SK-N-SH (cell line): ENCODE measurements around the gene ELMO3. TPM values are rescaled to one million over a fixed set of nuclear protein-coding genes. Genes with fewer than 3 reads are reported as not detected.

Experiments
- CTCF ChIA-PET: fragments of 300-600, 350-600 bp; formaldehyde crosslinking; extraction: SDS; loops from one replicate; lab custom pipeline; 2021; lab: Yijun Ruan, JAX
- POLR2A ChIA-PET: fragments of 350-600 bp; sonication (Branson Sonifier 250); formaldehyde crosslinking; extraction: SDS; loops from one replicate; lab custom pipeline; 2020; ENCODE audit warnings: antibody characterized with exemption, inconsistent platforms; lab: Yijun Ruan, JAX
- DNase-seq: peaks from one replicate; pipeline ENCODE4 v3.0.0; 2012
- H2AFZ ChIP-seq: fragments of 200-600 bp; sonication (generic); 2 replicates; pipeline ENCODE4 v1.8.1; 2016; ENCODE audit warnings: antibody characterized with exemption, mild to moderate bottlenecking, low read depth
- H3F3A ChIP-seq: fragments of 200-600 bp; sonication (generic); replicated peaks from 2 replicates; pipeline ENCODE3; 2016; ENCODE audit warnings: antibody characterized with exemption, mild to moderate bottlenecking; ENCODE audit not compliant: insufficient read depth
- H3K27ac ChIP-seq, 2 experiments: fragments of 200-500 bp in 1 of 2; fragments of 200-600 bp in 1 of 2; sonication (Bioruptor generic) in 1 of 2; sonication (generic), shearing (Covaris generic) in 1 of 2; 2 replicates each; pipeline versions ENCODE4 v1.5.1 to v1.6.1; 2014 to 2016; ENCODE audit warnings: low read depth in 2 of 2, inconsistent platforms in 1 of 2, low read length in 1 of 2, mild to moderate bottlenecking in 1 of 2, mixed read lengths in 1 of 2
- H3K27me3 ChIP-seq: fragments of 200-600 bp; sonication (generic), shearing (Covaris generic); 2 replicates; pipeline ENCODE4 v1.6.1; 2016; ENCODE audit warnings: mixed run types; ENCODE audit not compliant: insufficient read depth
- H3K36me3 ChIP-seq, 2 experiments: fragments of 200-500 bp in 1 of 2; fragments of 200-600 bp in 1 of 2; sonication (Bioruptor generic) in 1 of 2; sonication (generic) in 1 of 2; replicated peaks in 1 of 2; 2 replicates each; pipeline versions ENCODE3 to v1.5.1; 2014 to 2016; ENCODE audit warnings: low read length in 1 of 2, mild to moderate bottlenecking in 1 of 2; ENCODE audit not compliant: insufficient read depth in 2 of 2, control insufficient read depth in 1 of 2
- H3K4me1 ChIP-seq, 2 experiments: fragments of 200-500 bp in 1 of 2; fragments of 200-600 bp in 1 of 2; sonication (Bioruptor generic) in 1 of 2; sonication (generic), shearing (Covaris generic) in 1 of 2; 2 replicates each; pipeline versions ENCODE4 v1.5.1 to v1.6.1; 2014 to 2016; ENCODE audit warnings: low read depth in 1 of 2, low read length in 1 of 2, mixed run types in 1 of 2; ENCODE audit not compliant: insufficient read depth in 2 of 2, control insufficient read depth in 1 of 2
- H3K4me2 ChIP-seq: fragments of 200-600 bp; sonication (generic), shearing (Covaris generic); 2 replicates; pipeline ENCODE4 v1.6.1; 2017; ENCODE audit warnings: mixed run types
- H3K4me3 ChIP-seq, 2 experiments: fragments of 200-500 bp in 1 of 2; fragments of 200-600 bp in 1 of 2; sonication (Bioruptor generic) in 1 of 2; sonication (generic), shearing (Covaris generic) in 1 of 2; 2 replicates each; pipeline versions ENCODE4 v1.5.1 to v1.8.1; 2014 to 2016; ENCODE audit warnings: low read depth in 2 of 2, inconsistent platforms in 1 of 2, low read length in 1 of 2, mild to moderate bottlenecking in 1 of 2, mixed read lengths in 1 of 2, moderate library complexity in 1 of 2
- H3K79me2 ChIP-seq: fragments of 200-600 bp; sonication (generic); 2 replicates; pipeline ENCODE4 v1.8.1; 2017; ENCODE audit warnings: mild to moderate bottlenecking; ENCODE audit not compliant: insufficient read depth
- H3K9ac ChIP-seq: fragments of 200-600 bp; sonication (generic); 2 replicates; pipeline ENCODE4 v1.6.1; 2017; ENCODE audit warnings: mixed run types
- H3K9me2 ChIP-seq: fragments of 200-600 bp; sonication (generic); 2 replicates; pipeline ENCODE4 v1.6.1; 2017; ENCODE audit warnings: mixed run types
- H3K9me3 ChIP-seq: fragments of 200-600 bp; sonication (generic); 2 replicates; pipeline ENCODE4 v1.6.1; 2017; ENCODE audit warnings: mixed run types, mild to moderate bottlenecking, moderate library complexity
- H4K20me1 ChIP-seq: fragments of 200-600 bp; sonication (generic); 2 replicates; pipeline ENCODE4 v1.6.1; 2017; ENCODE audit warnings: mild to moderate bottlenecking, mixed run types; ENCODE audit not compliant: insufficient read depth
- CHD2 ChIP-seq: fragments of 150-350 bp; IDR thresholded peaks from 2 replicates; pipeline ENCODE4 v1.6.1; 2018; ENCODE audit warnings: low read length; ENCODE audit not compliant: partially characterized antibody
- ELF1 ChIP-seq: IDR thresholded peaks from 2 replicates; pipeline ENCODE4 v1.4.0; 2012
- FOSL2 ChIP-seq: IDR thresholded peaks from 2 replicates; pipeline ENCODE4 v1.4.0; 2012; ENCODE audit warnings: low read depth, mild to moderate bottlenecking, moderate library complexity, borderline replicate concordance
- JUND ChIP-seq: IDR thresholded peaks from 2 replicates; pipeline ENCODE4 v1.4.0; 2012
- MEF2A ChIP-seq: IDR thresholded peaks from 2 replicates; pipeline ENCODE4 v1.4.0; 2012; ENCODE audit warnings: low read depth, borderline replicate concordance
- PBX3 ChIP-seq: IDR thresholded peaks from 2 replicates; pipeline ENCODE4; 2012
- RAD21 ChIP-seq: IDR thresholded peaks from 2 replicates; pipeline ENCODE4 v1.6.1; 2012; ENCODE audit warnings: mild to moderate bottlenecking, low read length
- SMC3 ChIP-seq: IDR thresholded peaks from 2 replicates; pipeline ENCODE4 v1.6.1; 2012; ENCODE audit warnings: low read depth, low read length, improper control_type of control experiment
- TAF1 ChIP-seq: IDR thresholded peaks from 2 replicates; pipeline ENCODE4 v1.6.1; 2012; ENCODE audit warnings: low read depth, mild to moderate bottlenecking, low read length, moderate library complexity, borderline replicate concordance
- TCF12 ChIP-seq: IDR thresholded peaks from 2 replicates; pipeline ENCODE4 v1.4.0; 2012
- USF1 ChIP-seq: IDR thresholded peaks from 2 replicates; pipeline ENCODE4 v1.4.0; 2012; ENCODE audit warnings: low read depth, borderline replicate concordance
- USF2 ChIP-seq: fragments of 150-350 bp; IDR thresholded peaks from 2 replicates; pipeline ENCODE4 v1.6.1; 2017; ENCODE audit warnings: antibody characterized with exemption, low read length, low read depth, borderline replicate concordance
- YY1 ChIP-seq: IDR thresholded peaks from 2 replicates; pipeline ENCODE4 v1.4.0; 2012; ENCODE audit warnings: low read depth, mild to moderate bottlenecking
- ZBTB33 ChIP-seq: IDR thresholded peaks from 2 replicates; pipeline ENCODE4 v1.4.0; 2012; ENCODE audit warnings: low read depth, borderline replicate concordance
- WGBS: methylation state at CpG from one replicate; pipeline ENCODE4 v1.1.6; 2017; ENCODE audit warnings: low lambda C conversion rate; 5-methylcytosine and 5-hydroxymethylcytosine counted together
- polyA plus RNA-seq, 3 experiments: library from polyadenylated mRNA; depleted of rRNA; stranded (reverse); fragments of >200 nt; gene quantifications; 2 replicates each; pipeline ENCODE4 v1.2.3, GENCODE V29; 2012

The ELMO3 gene
- polyA plus RNA-seq, 1 of the 3 experiments (the other 2 are of a cell fraction): 2.3 TPM

- no peaks in the 10 kb centered on the region for H4K20me1 ChIP-seq
- no peaks in the 10 kb centered on the region for H3K79me2 ChIP-seq
- H3K4me2 ChIP-seq: no peak overlapping the region
- 87% methylated on average over 7 of the region's 7 CpGs for WGBS
- no peaks in the 10 kb centered on the region for H3K36me3 ChIP-seq
- no peak for DNase-seq
- H3K27me3 ChIP-seq: no peaks in the 10 kb centered on the region
- CTCF ChIA-PET: no interaction called here
- no peak overlapping the region for H3K27ac ChIP-seq
- peaks cover 8 to 14% of the 10 kb centered on the region in 2 experiments; a peak in 2 of 4 replicates for H3K4me1 ChIP-seq
- no peak overlapping the region for H3K4me3 ChIP-seq
- H3K9me2 ChIP-seq: no peaks in the 10 kb centered on the region
- H3K9ac ChIP-seq: no peak overlapping the region
- no peaks in the 10 kb centered on the region for H3K9me3 ChIP-seq
- H3F3A ChIP-seq: no peaks in the 10 kb centered on the region
- H2AFZ ChIP-seq: no peak overlapping the region
- no peak for TF ChIP-seq YY1
- no peak for TF ChIP-seq SMC3
- POLR2A ChIA-PET: interaction anchor here (0.7 kb wide), 1 partner anchor 9 kb away, joined by 4 read pairs; no protein-coding TSS in a partner anchor
Measured at GRCh38 chr16:67211674-67212073, 12.7 kb downstream of the ELMO3 start.

GRCh38 chr16:67212766-67213165, 13.8 kb downstream of the ELMO3 start:
- H3K4me1 ChIP-seq: peaks cover 5 to 12% of the 10 kb centered on the region in 2 experiments; a peak in 2 of 4 replicates
- H2AFZ ChIP-seq: no peak overlapping the region
- no peak for TF ChIP-seq PBX3
- 0 out of 2 replicates have a peak, but pooled peaks have one; percentile 16 for TF ChIP-seq TCF12
- no peaks in the 10 kb centered on the region for H3K9me3 ChIP-seq
- ChIA-PET POLR2A (no interaction called here), CTCF (interaction anchor here (1.0 kb wide), 1 partner anchor 57 kb away, joined by 5 read pairs; no protein-coding TSS in a partner anchor)
- DNase-seq: no peak
- H3K36me3 ChIP-seq: no peaks in the 10 kb centered on the region
- H3K27me3 ChIP-seq: no peaks in the 10 kb centered on the region
- no peaks in the 10 kb centered on the region for H3K79me2 ChIP-seq
- H3F3A ChIP-seq: no peaks in the 10 kb centered on the region
- no peak overlapping the region for H3K4me3 ChIP-seq
- no peaks in the 10 kb centered on the region for H3K9me2 ChIP-seq
- no peak overlapping the region for H3K27ac ChIP-seq
- no peak overlapping the region for H3K4me2 ChIP-seq
- no peaks in the 10 kb centered on the region for H4K20me1 ChIP-seq
- no peak overlapping the region for H3K9ac ChIP-seq

GRCh38 chr16:67213197-67214019, 14.5 kb downstream of the ELMO3 start:
- Histone ChIP-seq H3K4me3 (no peak overlapping the region), H3K79me2 (no peaks in the 10 kb centered on the region), H2AFZ (no peak overlapping the region), H3F3A (no peaks in the 10 kb centered on the region), H3K4me2 (no peak overlapping the region), H3K9me2 (no peaks in the 10 kb centered on the region), H3K4me1 (peaks cover 0 to 10% of the 10 kb centered on the region in 2 experiments; a peak in 1 of 4 replicates), H3K9ac (no peak overlapping the region), H3K9me3 (no peaks in the 10 kb centered on the region), H3K36me3 (no peaks in the 10 kb centered on the region), H3K27ac (no peak overlapping the region), H3K27me3 (no peaks in the 10 kb centered on the region), H4K20me1 (no peaks in the 10 kb centered on the region)
- WGBS: 81% methylated on average over 7 of the region's 8 CpGs
- no peak for DNase-seq
- CTCF ChIA-PET: interaction anchor here (0.6 to 1.0 kb wide), 2 partner anchors 58 to 203 kb away, joined by 3 to 5 read pairs; no protein-coding TSS in a partner anchor
- POLR2A ChIA-PET: interaction anchor here (1.1 kb wide), 2 partner anchors 11 to 15 kb away, joined by 3 read pairs; no protein-coding TSS in a partner anchor
- no peak for TF ChIP-seq USF2
- TF ChIP-seq RAD21: no peak
- no peak for TF ChIP-seq JUND
- no peak for TF ChIP-seq ZBTB33
- no peak for TF ChIP-seq USF1
- no peak for TF ChIP-seq MEF2A
- no peak for TF ChIP-seq CHD2
- no peak for TF ChIP-seq TAF1
- no peak for TF ChIP-seq YY1
- TF ChIP-seq ELF1: no peak
- no peak for TF ChIP-seq TCF12
- TF ChIP-seq FOSL2: no peak
